Limb (tissue), 2 donors: ENCODE measurements around the gene HOXA2.
A peak's percentile ranks its signal among the peaks of the same experiment; 100 is the strongest.

Source experiments
- DNase-seq, 2 donors: peaks; one replicate each; pipeline ENCODE4 v3.0.0-alpha.2; 2016; ENCODE audit errors: extremely low spot score in 2 of 2

Gene HOXA2

GRCh38 chr7:27080844-27081436 is 21.5 kb downstream of the HOXA2 start:
- DNase-seq: no peak

- DNase-seq: no peak
Measured at GRCh38 chr7:27079234-27079975, 23.1 kb downstream of the HOXA2 start.

- DNase-seq: no peak
Measured at GRCh38 chr7:27078616-27079233, 23.8 kb downstream of the HOXA2 start.

GRCh38 chr7:27073076-27073475 is 29.4 kb downstream of the HOXA2 start:
- DNase-seq: no peak

- DNase-seq: no peak
Measured at GRCh38 chr7:27071622-27072390, 30.7 kb downstream of the HOXA2 start.

GRCh38 chr7:27068259-27068658 is 34.2 kb downstream of the HOXA2 start:
- no peak for DNase-seq

- no peak for DNase-seq
Measured at GRCh38 chr7:27066148-27066547, 36.3 kb downstream of the HOXA2 start.

GRCh38 chr7:27065709-27066108 is 36.8 kb downstream of the HOXA2 start:
- no peak for DNase-seq

GRCh38 chr7:27064661-27065060 is 37.8 kb downstream of the HOXA2 start:
- no peak for DNase-seq

GRCh38 chr7:27064159-27064558 is 38.3 kb downstream of the HOXA2 start:
- DNase-seq: peak in 1 of 2 donors; percentile 23

GRCh38 chr7:27062946-27063345 is 39.5 kb downstream of the HOXA2 start:
- DNase-seq: no peak

GRCh38 chr7:27053153-27053552 is 49.3 kb downstream of the HOXA2 start:
- no peak for DNase-seq

GRCh38 chr7:27051451-27051850 is 51.0 kb downstream of the HOXA2 start:
- DNase-seq: no peak
